HG02852 (cell line): ENCODE measurements around the gene OSBPL1A.
"Not testable (repeated sequence)": the region's sequence is repeated elsewhere in the genome, so short reads cannot be mapped to it uniquely, and the experiment has no call there.

Experiments used
- ATAC-seq: cut with Tn5 transposase; IDR thresholded peaks from one replicate; pipeline ENCODE4 v1.9.1; 2021; ENCODE audit warnings: mild to moderate bottlenecking, moderate library complexity; ENCODE audit not compliant: unreplicated experiment

OSBPL1A gene

DNA sequence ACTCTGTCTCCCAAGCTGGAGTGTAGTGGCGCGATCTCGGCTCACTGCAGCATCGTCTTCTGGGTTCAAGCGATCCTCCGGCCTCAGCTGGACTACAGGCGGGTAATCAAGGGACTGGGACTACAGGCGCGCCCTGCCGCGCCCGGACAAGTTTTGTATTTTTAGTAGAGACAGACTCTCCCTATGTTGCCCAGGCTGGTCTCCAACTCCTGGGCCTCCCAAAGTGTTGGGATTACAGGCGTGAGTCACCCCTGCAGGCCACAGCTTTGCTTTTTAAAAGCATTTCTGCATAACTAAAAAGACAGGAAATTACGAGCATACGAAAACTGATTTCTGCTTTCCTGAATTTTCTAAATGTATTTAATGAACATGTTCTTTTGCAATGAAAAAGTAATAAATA, 916 bp upstream of the OSBPL1A start:
- no peak for ATAC-seq

DNA sequence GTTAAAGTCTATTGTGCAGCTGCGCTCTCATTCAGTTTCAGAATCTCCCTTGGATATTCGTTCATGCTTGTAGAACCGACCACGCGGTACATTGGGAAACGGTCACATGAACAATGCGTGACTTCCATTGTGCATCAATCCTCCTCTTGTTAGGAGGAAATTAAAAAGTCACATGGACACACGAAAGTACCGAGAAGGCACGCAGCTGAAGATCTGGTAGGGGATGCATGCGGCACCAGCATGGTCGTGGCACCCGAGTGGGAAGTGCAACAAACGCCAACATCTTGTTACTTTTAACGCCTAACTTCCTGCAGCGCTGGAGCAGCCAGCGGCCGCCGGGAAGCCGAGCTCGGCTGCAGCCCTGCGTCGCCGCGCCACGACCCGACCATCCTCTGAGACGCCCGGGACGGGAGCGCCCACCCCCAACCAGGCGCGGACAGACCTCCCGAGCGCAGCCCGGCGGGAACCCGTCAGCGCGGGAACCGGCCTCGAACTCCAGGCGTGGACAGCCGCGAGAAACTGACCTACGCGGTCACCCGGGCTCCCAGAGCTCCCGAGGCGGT, 412 bp downstream of the OSBPL1A start:
- no peak for ATAC-seq

GRCh38 chr18:24396082-24396633, 1.5 kb downstream of the OSBPL1A start:
- ATAC-seq: no peak

GRCh38 chr18:24395049-24395795, 2.4 kb downstream of the OSBPL1A start:
- no peak for ATAC-seq

GRCh38 chr18:24388957-24389356, 8.7 kb downstream of the OSBPL1A start:
- no peak for ATAC-seq

- ATAC-seq: no peak
Observed at GRCh38 chr18:24386681-24387080, 10.9 kb downstream of the OSBPL1A start.

DNA sequence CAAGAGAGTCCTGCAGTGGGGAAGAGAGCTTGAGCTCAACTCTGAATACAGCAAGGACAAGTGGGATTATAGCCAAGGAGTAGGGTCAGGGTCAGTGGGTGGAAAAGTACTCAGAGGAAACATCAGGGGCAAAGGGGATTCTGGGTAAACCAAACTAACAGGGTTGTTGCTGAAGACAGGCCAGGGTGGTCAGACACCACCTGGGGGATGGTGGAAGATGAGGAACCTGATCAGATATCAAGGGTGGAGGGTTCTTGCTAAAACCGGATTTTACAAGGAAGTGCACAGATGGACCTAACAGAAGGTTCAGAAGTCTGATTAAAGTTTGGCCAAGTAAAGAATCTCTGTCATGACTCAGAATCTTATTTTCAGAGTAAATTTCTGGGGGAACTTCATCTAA, 16.5 kb downstream of the OSBPL1A start:
- ATAC-seq: no peak

DNA sequence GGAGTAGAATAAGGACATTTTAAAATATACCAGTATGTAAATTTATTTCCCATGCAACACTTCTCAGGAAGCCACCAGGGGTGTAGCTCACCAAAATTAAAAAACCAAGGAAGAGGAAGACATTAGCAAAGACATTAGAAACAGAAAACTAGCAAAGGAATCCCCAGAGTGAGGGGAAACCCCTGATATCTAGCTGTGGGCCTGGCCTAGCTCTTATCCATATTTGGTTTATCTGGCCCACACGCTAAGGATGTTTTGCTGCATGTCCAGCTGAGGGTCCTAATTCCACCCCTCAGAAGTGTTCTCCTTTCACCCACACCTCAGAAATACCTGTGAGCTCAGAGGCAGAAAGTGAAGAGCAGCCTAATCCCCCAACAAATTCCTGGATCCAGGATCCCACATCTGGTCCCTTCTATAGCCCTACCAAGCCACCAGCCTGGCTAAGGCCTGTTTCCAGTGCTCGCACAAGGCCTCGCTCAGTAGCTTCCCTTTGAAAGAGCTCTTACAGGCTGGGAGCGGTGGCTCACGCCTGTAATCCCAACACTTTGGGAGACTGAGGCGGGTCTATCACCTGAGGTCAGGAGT, 17.4 kb downstream of the OSBPL1A start:
- ATAC-seq: no peak

DNA sequence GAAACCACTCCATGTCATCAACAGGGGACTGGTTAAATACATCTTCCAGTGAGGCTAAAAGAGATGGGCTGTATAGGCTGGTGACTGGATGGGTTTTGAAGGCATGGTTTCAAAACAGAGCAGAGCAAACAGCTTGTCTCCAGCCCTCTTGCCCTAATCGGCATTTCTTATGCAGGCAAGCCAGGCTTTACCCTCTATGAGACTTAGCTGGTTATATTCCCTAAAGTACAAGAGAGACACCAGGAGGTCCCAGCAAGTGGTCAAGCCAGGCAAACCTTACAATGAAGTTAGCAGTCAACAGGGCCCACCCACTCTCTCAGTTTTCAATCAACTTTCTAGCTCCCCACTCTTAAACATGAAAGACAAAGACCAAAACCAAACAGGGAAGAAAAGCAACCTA, 19.0 kb downstream of the OSBPL1A start:
- ATAC-seq: no peak

GRCh38 chr18:24376531-24376930, 21.1 kb downstream of the OSBPL1A start:
- ATAC-seq: not testable (repeated sequence)

- ATAC-seq: no peak
Observed at GRCh38 chr18:24373328-24373727, 24.3 kb downstream of the OSBPL1A start.

GRCh38 chr18:24372279-24372872, 25.2 kb downstream of the OSBPL1A start:
- ATAC-seq: no peak

DNA sequence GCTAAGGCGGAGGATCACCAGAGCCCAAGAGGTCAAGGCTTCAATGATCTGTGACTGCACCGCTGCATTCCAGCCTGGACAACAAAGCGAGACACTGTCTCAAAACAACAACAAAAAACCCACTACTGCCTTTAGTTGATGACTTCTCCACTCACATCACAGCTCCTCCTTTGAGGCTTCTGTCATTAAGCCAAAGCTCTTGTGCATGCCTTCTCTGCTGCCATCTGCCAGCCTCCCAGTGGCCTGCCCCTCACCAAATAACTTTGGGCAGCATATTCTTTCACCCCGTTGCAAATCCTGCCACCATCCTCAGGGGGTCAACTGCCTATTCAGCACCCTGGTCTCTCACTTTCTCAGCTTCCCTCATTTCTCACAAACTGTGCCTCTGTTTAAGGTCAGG, 27.5 kb downstream of the OSBPL1A start:
- no peak for ATAC-seq

GRCh38 chr18:24369426-24369825, 28.2 kb downstream of the OSBPL1A start:
- ATAC-seq: no peak

- no peak for ATAC-seq
Observed at GRCh38 chr18:24368749-24369148, 28.9 kb downstream of the OSBPL1A start.

DNA sequence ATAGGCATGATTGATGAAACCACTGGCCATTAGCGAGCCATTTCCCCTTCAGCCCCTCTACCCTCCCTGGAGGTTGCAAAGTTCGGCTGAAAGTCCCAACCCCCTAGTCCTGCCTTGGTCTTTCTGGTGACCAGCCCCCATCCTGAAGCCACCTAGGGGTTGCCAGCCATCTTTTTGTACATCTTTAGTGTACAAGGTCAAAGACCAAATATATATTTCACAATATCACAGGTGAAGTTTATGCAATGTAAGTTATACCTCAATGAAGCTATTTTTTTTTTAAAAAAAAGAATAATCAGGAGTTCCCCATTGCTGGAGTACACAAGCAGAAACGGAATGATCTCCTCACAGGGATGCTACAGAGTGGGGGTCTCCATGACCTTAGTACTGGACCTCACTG, 31.3 kb downstream of the OSBPL1A start:
- no peak for ATAC-seq

DNA sequence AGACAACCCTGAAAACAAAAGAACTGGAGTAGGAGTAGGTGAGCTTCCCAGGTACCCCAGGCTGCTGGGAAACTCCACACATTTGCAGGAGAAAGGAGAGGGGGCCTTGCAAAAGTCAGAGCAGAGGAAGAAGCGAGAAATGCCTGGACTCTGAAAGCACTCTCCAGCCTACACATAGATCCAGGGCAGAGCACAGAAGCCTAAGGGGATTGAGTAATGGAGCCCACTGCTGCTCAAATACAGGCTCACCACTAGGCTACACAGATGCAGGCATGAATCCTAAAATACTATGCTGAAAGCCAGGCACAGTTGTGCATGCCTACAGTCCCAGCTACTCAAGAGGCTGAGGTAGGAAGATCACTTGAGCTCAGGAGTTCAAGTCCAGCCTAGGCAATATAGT, 33.4 kb downstream of the OSBPL1A start:
- ATAC-seq: no peak

DNA sequence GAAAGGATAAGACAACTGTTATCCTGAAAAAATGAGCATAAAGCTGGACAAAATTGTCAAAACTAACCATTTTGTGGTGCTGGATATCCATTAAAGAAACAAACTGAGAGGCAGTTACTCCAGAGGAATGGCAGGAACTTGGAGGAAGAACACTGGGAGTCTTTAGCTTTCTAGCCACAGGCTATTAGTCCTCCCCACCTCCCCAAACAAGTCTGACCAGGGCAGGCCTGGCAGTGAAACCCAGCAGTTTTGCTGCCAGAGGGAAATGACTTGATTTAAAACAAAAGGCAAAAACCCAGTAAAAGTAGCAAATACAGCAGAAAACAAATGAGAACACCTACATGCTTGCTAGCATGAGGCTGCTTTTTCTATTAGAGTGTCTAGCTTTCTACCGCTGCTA, 34.9 kb downstream of the OSBPL1A start:
- no peak for ATAC-seq

DNA sequence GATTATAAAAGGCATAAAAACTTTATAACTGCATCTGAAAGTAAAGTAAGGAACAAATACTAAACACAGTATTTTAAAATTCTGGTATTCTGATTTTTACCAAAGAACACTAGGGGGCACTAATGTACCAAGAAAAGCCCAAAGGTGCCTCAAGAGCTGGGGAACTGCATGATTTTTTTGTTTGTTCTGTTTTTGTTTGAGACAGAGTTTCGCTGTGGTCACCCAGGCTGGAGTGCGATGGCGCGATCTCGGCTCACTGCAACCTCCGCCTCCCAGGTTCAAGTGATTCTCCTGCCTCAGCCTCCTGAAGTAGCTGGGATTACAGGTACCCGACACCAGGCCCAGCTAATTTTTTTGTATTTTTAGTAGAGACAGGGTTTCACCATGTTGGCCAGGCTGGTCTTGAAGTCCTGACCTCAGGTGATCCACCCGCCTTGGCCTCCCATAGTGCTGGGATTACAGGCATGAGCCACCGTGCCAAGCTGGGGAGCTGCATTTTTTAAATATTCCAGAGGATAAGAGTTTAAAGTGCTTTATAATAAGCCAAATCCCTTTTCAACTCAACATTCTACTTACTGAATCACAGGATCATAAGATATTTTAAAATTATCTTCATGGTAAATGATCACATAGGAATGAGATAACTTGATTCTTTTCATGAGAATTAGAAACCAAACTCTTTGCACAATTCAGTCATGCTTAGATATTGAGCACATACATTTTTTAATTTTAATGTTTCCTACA, 37.7 kb downstream of the OSBPL1A start:
- not testable (repeated sequence) for ATAC-seq

DNA sequence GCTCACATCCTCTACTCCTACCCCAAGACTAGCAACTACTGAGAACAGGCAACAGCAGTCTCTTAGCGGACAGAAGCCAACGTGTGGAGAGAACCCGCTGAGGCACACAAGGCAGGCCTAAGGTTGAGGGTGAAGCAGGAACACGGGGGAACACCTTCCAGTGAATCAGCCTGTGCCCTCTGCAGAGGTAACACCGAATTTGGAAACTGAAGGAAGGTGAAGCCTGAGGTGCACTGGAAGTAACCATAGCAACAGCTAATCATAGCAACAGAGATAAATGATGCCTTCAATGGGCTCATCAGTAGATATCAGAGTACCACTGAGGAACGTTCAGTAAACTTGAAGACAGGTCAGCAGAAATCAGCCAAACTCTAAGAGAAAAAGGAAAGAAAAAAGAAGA, 43.3 kb downstream of the OSBPL1A start:
- no peak for ATAC-seq

DNA sequence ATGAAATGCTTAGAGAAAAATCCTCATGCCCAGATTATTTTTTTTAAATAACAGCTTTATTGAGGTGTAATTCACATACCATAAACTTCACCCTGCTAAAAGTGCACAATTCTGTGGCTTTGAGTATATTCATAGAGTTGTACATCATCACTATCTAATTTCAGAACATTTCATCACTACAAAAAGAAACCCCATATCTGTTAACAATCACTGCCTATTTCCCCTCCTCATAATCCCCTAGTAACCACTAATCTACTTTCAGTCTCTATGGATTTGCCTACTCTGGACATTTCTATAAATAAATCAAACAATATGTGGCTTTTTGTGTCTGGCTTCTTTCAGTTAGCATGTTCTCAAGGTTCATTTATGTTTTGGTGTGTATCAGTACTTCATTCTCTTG, 51.4 kb downstream of the OSBPL1A start:
- ATAC-seq: no peak
